ENCODE results near the gene OSGEP. TPM values are rescaled to one million over a fixed set of nuclear protein-coding genes. Genes with fewer than 3 reads are reported as not detected.
A peak's percentile ranks its signal among the peaks of the same experiment; 100 is the strongest.

OSGEP gene
- total RNA-seq, 1 experiment from 2014 or later = 63.0 TPM

DNA sequence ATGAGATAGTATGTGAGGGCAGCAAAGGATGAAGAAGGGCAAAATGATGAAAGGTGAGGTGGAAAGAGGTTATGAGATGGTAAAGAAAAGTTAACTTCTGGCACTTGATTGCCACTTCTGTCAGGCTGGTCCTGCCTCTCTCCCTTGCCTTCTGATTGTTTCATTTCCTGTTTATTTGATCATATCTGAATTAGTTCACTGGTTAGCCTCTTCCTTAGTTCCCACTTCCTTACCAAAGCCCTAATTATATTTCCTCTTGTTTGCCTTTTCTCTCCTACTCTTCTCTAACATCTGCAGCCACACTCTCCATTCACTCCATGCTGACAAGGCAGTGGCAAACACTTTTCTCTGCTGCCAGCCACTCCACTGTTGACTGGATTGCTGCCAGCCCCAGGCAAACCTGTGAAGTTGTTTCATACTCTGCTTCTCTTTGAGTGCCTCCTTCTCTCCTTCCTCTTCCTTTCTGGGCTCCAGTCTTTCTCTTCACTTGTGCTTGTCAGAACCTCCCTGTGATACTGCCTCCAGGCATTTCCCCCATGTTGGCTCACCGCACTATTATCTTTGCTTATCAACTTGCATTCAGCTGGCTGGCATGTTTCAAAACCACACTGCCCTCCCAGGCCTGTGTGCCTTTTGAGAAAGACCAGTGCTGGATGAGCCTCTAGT is 22.7 kb upstream of the OSGEP start:
- Histone ChIP-seq H3K9me2 (replicated peaks; ENCODE audit: insufficient read depth, low read length) (no peaks in the 10 kb centered on the region), H4K20me1 (ENCODE audit: insufficient read depth, low read depth, low read length) (peaks cover 40% of the 10 kb centered on the region), H2AFZ (ENCODE audit: low read length) (no peak overlapping the region), H3K27ac (ENCODE audit: low read length) (no peak overlapping the region), H3K9ac (ENCODE audit: low read length) (no peak overlapping the region), H3K79me2 (ENCODE audit: low read length) (peaks cover 9% of the 10 kb centered on the region), H3K4me1 (ENCODE audit: low read length) (no peaks in the 10 kb centered on the region), H3K27me3 (ENCODE audit: low read length) (no peaks in the 10 kb centered on the region), H3K36me3 (ENCODE audit: insufficient read depth, low read length) (peaks cover 61% of the 10 kb centered on the region), H3K9me3 (ENCODE audit: low read length) (no peaks in the 10 kb centered on the region), H3K4me3 (ENCODE audit: low read length) (no peak overlapping the region), H3K4me2 (ENCODE audit: low read depth, low read length, poor library complexity, severe bottlenecking) (no peak overlapping the region)
- peak; percentile 52 for DNase-seq

DNA sequence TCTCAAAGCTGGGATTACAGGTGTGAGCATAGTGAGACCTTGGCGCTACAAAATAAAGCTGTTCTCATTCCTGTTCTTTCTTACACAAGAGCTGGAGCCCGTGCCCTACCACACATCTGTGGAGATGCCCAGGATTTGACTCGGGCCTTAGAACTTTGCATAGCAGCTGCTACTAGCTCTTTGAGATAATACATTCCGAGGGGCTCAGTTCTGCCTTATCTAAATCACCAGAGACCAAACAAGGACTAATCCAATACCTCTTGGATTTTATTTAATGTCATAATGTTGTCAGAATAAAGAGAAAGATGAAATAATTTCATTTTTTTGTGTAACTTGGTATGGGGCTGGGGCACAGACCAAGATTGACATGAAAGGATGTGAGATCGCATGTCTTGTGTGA is 22.2 kb upstream of the OSGEP start:
- Histone ChIP-seq H4K20me1 (ENCODE audit: insufficient read depth, low read depth, low read length) (peaks cover 45% of the 10 kb centered on the region), H3K27ac (ENCODE audit: low read length) (no peak overlapping the region), H2AFZ (ENCODE audit: low read length) (no peak overlapping the region), H3K4me2 (ENCODE audit: low read depth, low read length, poor library complexity, severe bottlenecking) (no peak overlapping the region), H3K4me1 (ENCODE audit: low read length) (peaks cover 1% of the 10 kb centered on the region), H3K36me3 (ENCODE audit: insufficient read depth, low read length) (peaks cover 66% of the 10 kb centered on the region), H3K27me3 (ENCODE audit: low read length) (no peaks in the 10 kb centered on the region), H3K9ac (ENCODE audit: low read length) (no peak overlapping the region), H3K9me3 (ENCODE audit: low read length) (no peaks in the 10 kb centered on the region), H3K79me2 (ENCODE audit: low read length) (peaks cover 15% of the 10 kb centered on the region), H3K4me3 (ENCODE audit: low read length) (no peak overlapping the region), H3K9me2 (replicated peaks; ENCODE audit: insufficient read depth, low read length) (no peaks in the 10 kb centered on the region)
- DNase-seq = no peak

DNA sequence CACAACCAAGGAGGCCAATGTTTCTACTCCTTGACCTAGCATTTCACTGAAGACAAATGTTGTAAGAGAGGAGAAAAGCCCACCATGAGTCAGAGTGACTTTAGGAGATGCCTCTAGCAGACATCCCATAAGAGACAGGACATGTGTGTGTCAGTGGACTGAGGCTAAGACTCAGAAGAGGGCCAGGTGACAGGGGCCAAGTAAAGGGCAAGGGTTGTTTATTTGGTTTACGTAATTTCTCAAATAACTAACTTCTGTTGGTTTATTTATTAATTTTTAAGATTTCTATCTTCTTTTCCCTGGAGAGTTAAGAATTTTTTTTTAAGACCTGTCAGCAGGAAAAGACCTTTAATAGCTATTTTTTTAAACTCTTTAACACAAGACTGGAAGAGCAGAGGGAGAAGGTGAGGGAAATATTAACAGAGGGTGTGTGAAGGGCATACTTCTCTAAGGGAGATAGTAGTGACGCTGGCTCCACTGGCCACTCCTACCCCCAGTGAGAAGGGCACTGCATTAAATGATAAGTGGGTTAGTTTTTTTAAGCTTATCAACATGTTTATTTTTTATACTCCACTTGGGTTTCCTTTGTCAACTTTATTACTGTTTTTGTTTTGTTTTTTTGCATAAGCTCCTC is 18.0 kb upstream of the OSGEP start:
- Histone ChIP-seq H3K9me3 (ENCODE audit: low read length) (no peaks in the 10 kb centered on the region), H3K4me3 (ENCODE audit: low read length) (no peak overlapping the region), H3K36me3 (ENCODE audit: insufficient read depth, low read length) (peaks cover 64% of the 10 kb centered on the region), H3K4me2 (ENCODE audit: low read depth, low read length, poor library complexity, severe bottlenecking) (no peak overlapping the region), H3K4me1 (ENCODE audit: low read length) (peaks cover 22% of the 10 kb centered on the region), H2AFZ (ENCODE audit: low read length) (no peak overlapping the region), H3K9ac (ENCODE audit: low read length) (no peak overlapping the region), H4K20me1 (ENCODE audit: insufficient read depth, low read depth, low read length) (peaks cover 57% of the 10 kb centered on the region), H3K27ac (ENCODE audit: low read length) (no peak overlapping the region), H3K9me2 (replicated peaks; ENCODE audit: insufficient read depth, low read length) (no peaks in the 10 kb centered on the region), H3K79me2 (ENCODE audit: low read length) (peaks cover 39% of the 10 kb centered on the region), H3K27me3 (ENCODE audit: low read length) (no peaks in the 10 kb centered on the region)
- DNase-seq = no peak

DNA sequence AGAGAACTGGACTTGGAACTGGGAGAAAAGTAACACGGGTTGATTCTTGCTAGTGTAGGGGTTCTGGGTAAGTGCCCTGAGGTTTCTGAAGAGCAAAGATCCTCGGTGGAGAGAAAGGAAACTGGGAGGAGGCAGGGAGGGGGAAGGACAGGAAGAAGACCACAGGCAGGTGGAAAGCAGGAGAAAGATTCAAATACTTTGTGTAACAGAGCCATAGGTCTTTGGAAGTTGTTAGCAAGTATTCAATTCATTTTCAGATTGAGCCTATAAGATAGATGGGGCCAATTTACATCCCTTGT is 15.9 kb upstream of the OSGEP start:
- peak overlapping the region; percentile 96 for H3K4me3 ChIP-seq (ENCODE audit: low read length)
- H3K4me1 ChIP-seq (ENCODE audit: low read length) = peaks cover 22% of the 10 kb centered on the region
- H3K9me2 ChIP-seq (replicated peaks; ENCODE audit: insufficient read depth, low read length) = no peaks in the 10 kb centered on the region
- H3K9me3 ChIP-seq (ENCODE audit: low read length) = no peaks in the 10 kb centered on the region
- peaks cover 39% of the 10 kb centered on the region for H3K79me2 ChIP-seq (ENCODE audit: low read length)
- peak overlapping the region; percentile 96 for H3K4me2 ChIP-seq (ENCODE audit: low read depth, low read length, poor library complexity, severe bottlenecking)
- no peak overlapping the region for H2AFZ ChIP-seq (ENCODE audit: low read length)
- peak overlapping the region; percentile 97 for H3K9ac ChIP-seq (ENCODE audit: low read length)
- H3K27ac ChIP-seq (ENCODE audit: low read length) = peak overlapping the region; percentile 57
- DNase-seq = no peak
- H4K20me1 ChIP-seq (ENCODE audit: insufficient read depth, low read depth, low read length) = peaks cover 40% of the 10 kb centered on the region
- no peaks in the 10 kb centered on the region for H3K27me3 ChIP-seq (ENCODE audit: low read length)
- peaks cover 43% of the 10 kb centered on the region for H3K36me3 ChIP-seq (ENCODE audit: insufficient read depth, low read length)

DNA sequence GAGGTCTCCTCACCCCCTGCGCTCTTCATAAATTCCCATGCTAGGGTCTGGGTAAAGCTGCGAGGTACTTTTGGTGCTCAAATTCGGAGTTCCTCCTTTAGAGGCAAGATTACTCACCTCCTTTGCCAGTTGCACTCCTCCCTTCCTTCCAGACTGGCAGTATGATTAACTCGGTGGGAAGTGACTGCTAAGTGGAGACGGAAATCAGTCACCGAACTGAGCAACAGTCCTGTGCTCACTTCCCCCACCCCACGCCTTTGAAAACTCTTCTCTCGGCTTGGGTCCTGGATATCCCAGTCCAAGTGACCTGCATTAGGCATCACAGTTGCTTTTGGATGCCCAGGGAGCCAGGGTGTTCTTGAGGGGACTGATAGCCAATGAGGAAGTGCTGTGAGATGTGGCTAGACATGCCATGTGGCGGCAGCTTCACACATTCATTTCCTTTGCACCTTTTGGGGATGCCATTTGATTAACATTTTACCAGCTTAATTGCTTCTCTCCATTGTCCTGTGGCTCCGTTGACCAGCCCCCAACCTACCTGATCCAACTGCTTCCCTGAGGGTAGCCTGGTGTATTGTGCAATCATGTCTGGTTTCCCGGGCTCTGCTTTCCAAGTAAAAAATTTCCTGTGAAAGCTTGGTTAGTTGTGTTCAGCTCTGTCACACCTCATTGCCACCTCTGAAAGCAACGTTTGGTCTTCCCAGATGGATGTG is 15.4 kb upstream of the OSGEP start:
- Histone ChIP-seq H3K9ac (ENCODE audit: low read length) (peak overlapping the region; percentile 97), H3K27ac (ENCODE audit: low read length) (peak overlapping the region; percentile 57), H3K4me3 (ENCODE audit: low read length) (peak overlapping the region; percentile 96), H3K9me2 (replicated peaks; ENCODE audit: insufficient read depth, low read length) (no peaks in the 10 kb centered on the region), H3K27me3 (ENCODE audit: low read length) (no peaks in the 10 kb centered on the region), H3K9me3 (ENCODE audit: low read length) (no peaks in the 10 kb centered on the region), H4K20me1 (ENCODE audit: insufficient read depth, low read depth, low read length) (peaks cover 38% of the 10 kb centered on the region), H3K36me3 (ENCODE audit: insufficient read depth, low read length) (peaks cover 38% of the 10 kb centered on the region), H3K79me2 (ENCODE audit: low read length) (peaks cover 39% of the 10 kb centered on the region), H2AFZ (ENCODE audit: low read length) (peak overlapping the region; percentile 0; the same call in 1 of the 2 replicates), H3K4me2 (ENCODE audit: low read depth, low read length, poor library complexity, severe bottlenecking) (peak overlapping the region; percentile 96), H3K4me1 (ENCODE audit: low read length) (peaks cover 22% of the 10 kb centered on the region)
- DNase-seq = peak; percentile 83

DNA sequence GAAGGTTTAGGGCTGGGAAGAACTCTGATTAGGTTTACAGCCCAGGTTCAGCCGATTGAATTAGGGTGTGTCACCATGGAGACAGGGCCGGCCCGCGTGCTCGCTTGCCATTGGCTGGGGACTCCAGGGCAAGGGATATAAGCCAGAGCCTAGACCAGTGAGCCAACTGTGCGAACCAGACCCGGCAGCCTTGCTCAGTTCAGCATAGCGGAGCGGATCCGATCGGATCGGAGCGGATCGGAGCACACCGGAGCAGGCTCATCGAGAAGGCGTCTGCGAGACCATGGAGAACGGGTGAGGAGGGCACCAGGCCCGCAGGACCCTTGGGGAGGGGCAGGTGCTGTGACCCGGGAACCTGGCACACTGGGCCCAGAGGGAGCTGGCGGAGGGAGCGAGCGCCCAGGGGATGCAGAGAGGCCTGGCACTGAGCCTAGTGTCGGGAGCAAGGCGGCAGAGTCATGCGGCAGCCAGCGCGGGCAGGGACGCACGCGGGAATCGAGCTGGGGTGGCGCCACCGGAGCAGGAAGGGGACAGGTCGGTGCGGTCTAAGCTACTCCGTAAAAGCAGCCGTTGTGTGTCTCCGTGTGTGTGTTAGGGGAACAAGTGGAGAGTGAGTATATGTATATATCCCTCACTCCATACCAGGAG is 14.8 kb upstream of the OSGEP start, which contains the start of gene PNP:
TSS of gene PNP (plus strand) at position 165 of the 648 bp plus-strand sequence. CDS start at position 284, 119 bp downstream.
- Histone ChIP-seq H3K9me2 (replicated peaks; ENCODE audit: insufficient read depth, low read length) (no peaks in the 10 kb centered on the region), H3K27ac (ENCODE audit: low read length) (peak within 1 kb of the TSS; percentile 57), H3K4me3 (ENCODE audit: low read length) (peak within 1 kb of the TSS; percentile 96), H3K9ac (ENCODE audit: low read length) (peak within 1 kb of the TSS; percentile 97), H3K4me2 (ENCODE audit: low read depth, low read length, poor library complexity, severe bottlenecking) (peak within 1 kb of the TSS; percentile 96), H3K9me3 (ENCODE audit: low read length) (no peaks in the 10 kb centered on the region), H4K20me1 (ENCODE audit: insufficient read depth, low read depth, low read length) (peaks cover 34% of the 10 kb centered on the region), H2AFZ (ENCODE audit: low read length) (peak within 1 kb of the TSS; percentile 96), H3K36me3 (ENCODE audit: insufficient read depth, low read length) (peaks cover 31% of the 10 kb centered on the region), H3K4me1 (ENCODE audit: low read length) (peaks cover 22% of the 10 kb centered on the region), H3K79me2 (ENCODE audit: low read length) (peaks cover 39% of the 10 kb centered on the region), H3K27me3 (ENCODE audit: low read length) (no peaks in the 10 kb centered on the region)
- peak; percentile 99 for DNase-seq

DNA sequence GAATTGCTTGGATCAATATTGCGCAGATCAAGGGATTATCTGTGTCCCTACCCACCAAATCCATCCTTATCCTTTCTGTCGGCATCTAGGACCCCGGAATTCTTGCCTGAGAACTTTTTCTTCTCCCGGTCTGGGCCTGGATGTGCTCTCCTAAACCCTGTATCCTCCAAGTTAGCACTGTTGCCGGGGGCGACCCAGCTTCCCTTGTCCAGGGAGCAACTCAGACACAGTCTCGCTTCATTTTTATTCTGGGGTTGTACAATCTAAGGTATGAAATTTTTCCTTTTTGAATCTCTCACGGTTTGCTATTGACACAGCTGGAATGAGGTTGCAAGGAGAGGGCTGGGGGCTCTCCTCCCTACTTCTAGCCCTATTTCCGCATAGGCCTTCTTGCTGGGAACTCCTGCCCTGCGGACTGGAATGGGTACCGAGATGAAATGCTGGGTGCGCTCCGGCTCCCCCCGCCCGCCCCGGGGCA is 14.2 kb upstream of the OSGEP start:
- no peak for DNase-seq
- Histone ChIP-seq H3K9me2 (replicated peaks; ENCODE audit: insufficient read depth, low read length) (no peaks in the 10 kb centered on the region), H3K27me3 (ENCODE audit: low read length) (no peaks in the 10 kb centered on the region), H3K36me3 (ENCODE audit: insufficient read depth, low read length) (peaks cover 26% of the 10 kb centered on the region), H4K20me1 (ENCODE audit: insufficient read depth, low read depth, low read length) (peaks cover 29% of the 10 kb centered on the region), H3K4me1 (ENCODE audit: low read length) (peaks cover 22% of the 10 kb centered on the region), H3K4me2 (ENCODE audit: low read depth, low read length, poor library complexity, severe bottlenecking) (peak overlapping the region; percentile 96), H2AFZ (ENCODE audit: low read length) (peak overlapping the region; percentile 96), H3K27ac (ENCODE audit: low read length) (no peak overlapping the region), H3K79me2 (ENCODE audit: low read length) (peaks cover 39% of the 10 kb centered on the region), H3K9ac (ENCODE audit: low read length) (peak overlapping the region; percentile 97), H3K9me3 (ENCODE audit: low read length) (no peaks in the 10 kb centered on the region), H3K4me3 (ENCODE audit: low read length) (peak overlapping the region; percentile 96)

Data from Karpas-422 (cell line).